ENCODE measurements around the gene DCP1A.

DCP1A gene

DNA sequence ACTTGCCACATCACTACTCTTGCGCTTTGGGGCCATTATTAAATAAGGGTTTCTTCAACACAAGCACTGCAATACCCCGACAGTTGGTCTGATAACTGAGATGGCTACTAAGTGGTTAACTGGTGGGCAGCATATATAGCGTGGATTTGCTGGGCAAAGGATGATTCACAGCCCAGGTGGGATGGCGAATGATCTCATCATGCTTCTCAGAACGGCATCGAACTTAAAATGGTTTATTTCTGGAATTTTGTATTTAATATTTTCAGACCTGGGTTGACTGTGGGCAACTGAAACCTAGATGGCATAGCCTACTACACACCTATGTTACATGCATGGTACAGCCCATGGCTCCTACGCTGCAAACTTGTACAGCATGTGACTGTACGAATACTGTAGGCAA lies 64.8 kb downstream of the DCP1A start:
- H2AFZ ChIP-seq (ENCODE audit: low read depth, low read length), result no peak overlapping the region
- H3K79me2 ChIP-seq (ENCODE audit: low read length), result no peaks in the 10 kb centered on the region
- no peaks in the 10 kb centered on the region for H3K9me3 ChIP-seq (ENCODE audit: insufficient read depth, low read length)
- H3K4me1 ChIP-seq (ENCODE audit: low read length), result no peaks in the 10 kb centered on the region
- H3K36me3 ChIP-seq (replicated peaks; ENCODE audit: low read depth, low read length), result peaks cover 42% of the 10 kb centered on the region
- H3K9ac ChIP-seq (ENCODE audit: low read length), result no peak overlapping the region
- H3K27ac ChIP-seq (ENCODE audit: low read length), result no peak overlapping the region
- H3K4me2 ChIP-seq (ENCODE audit: low read length), result no peak overlapping the region
- H3K4me3 ChIP-seq (ENCODE audit: low read length), result no peak overlapping the region
- H4K20me1 ChIP-seq (ENCODE audit: insufficient read depth, low read length), result no peaks in the 10 kb centered on the region
- no peaks in the 10 kb centered on the region for H3K27me3 ChIP-seq (ENCODE audit: low read depth, low read length)
- TF ChIP-seq EZH2phosphoT487 (IDR thresholded peaks at IDR 0.05; ENCODE audit: low read depth), result no peak
- TF ChIP-seq, protein P1, sequence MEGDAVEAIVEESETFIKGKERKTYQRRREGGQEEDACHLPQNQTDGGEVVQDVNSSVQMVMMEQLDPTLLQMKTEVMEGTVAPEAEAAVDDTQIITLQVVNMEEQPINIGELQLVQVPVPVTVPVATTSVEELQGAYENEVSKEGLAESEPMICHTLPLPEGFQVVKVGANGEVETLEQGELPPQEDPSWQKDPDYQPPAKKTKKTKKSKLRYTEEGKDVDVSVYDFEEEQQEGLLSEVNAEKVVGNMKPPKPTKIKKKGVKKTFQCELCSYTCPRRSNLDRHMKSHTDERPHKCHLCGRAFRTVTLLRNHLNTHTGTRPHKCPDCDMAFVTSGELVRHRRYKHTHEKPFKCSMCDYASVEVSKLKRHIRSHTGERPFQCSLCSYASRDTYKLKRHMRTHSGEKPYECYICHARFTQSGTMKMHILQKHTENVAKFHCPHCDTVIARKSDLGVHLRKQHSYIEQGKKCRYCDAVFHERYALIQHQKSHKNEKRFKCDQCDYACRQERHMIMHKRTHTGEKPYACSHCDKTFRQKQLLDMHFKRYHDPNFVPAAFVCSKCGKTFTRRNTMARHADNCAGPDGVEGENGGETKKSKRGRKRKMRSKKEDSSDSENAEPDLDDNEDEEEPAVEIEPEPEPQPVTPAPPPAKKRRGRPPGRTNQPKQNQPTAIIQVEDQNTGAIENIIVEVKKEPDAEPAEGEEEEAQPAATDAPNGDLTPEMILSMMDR (IDR thresholded peaks at IDR 0.05; ENCODE audit: low read depth, low read length), result no peak

DNA sequence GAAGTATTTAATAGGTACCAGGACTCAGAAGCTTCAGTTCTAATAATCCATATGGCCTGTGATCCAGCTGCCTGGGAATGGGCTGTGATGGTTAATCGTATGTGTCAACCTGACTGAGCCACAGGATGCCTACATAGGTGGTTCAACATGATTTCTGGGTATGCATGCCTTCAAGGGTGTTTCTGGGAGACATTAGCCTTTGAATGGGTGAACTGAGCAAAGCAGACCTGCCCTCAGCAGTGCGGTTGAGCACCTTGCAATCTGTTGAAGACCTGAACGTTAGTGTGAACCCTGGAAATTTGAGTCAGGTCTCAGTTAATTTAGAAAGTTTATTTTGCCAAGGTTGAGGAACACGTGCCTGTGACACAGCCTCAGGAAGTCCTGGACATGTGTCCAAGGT lies 68.7 kb downstream of the DCP1A start:
- H4K20me1 ChIP-seq (ENCODE audit: insufficient read depth, low read length), result no peaks in the 10 kb centered on the region
- TF ChIP-seq EZH2phosphoT487 (IDR thresholded peaks at IDR 0.05; ENCODE audit: low read depth), result no peak
- TF ChIP-seq, protein P1 (IDR thresholded peaks at IDR 0.05; ENCODE audit: low read depth, low read length), result no peak
- peaks cover 8% of the 10 kb centered on the region for H3K36me3 ChIP-seq (replicated peaks; ENCODE audit: low read depth, low read length)
- H3K79me2 ChIP-seq (ENCODE audit: low read length), result no peaks in the 10 kb centered on the region
- H3K9ac ChIP-seq (ENCODE audit: low read length), result no peak overlapping the region
- H3K9me3 ChIP-seq (ENCODE audit: insufficient read depth, low read length), result no peaks in the 10 kb centered on the region
- H3K27me3 ChIP-seq (ENCODE audit: low read depth, low read length), result no peaks in the 10 kb centered on the region
- H2AFZ ChIP-seq (ENCODE audit: low read depth, low read length), result no peak overlapping the region
- no peak overlapping the region for H3K4me3 ChIP-seq (ENCODE audit: low read length)
- H3K4me1 ChIP-seq (ENCODE audit: low read length), result no peaks in the 10 kb centered on the region
- H3K27ac ChIP-seq (ENCODE audit: low read length), result no peak overlapping the region
- no peak overlapping the region for H3K4me2 ChIP-seq (ENCODE audit: low read length)

DNA sequence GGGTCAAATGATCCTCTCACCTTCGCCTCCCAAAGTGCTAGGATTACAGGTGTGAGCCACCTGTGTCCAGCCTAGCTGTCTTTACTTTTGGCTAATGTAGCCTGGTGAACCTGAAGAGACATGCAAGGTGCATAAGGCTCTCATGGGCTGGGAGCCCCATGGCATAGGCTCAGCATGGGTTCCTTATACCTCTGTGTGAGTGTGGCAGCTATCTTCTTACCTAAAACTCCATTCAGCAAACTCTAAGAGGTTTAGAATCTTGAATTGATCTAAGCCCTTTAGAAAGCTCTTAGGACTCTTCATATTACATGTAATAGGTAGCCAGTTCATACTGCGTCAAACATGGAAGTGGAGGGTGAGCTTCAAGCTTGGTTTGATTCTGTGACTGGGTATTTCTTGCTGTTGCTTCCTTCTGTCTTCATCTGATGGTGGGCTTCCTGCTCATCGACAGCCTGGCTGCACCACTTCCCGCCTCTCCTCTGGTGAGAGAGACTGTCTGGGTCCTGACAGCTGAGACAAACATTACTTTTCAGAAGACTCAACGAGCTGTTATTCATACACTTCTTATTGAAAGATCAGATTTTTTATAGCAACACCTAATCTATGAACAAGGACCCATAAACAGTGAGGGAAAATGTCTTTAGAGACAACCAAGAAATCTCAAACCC lies 72.3 kb downstream of the DCP1A start:
- Histone ChIP-seq H3K9me3 (ENCODE audit: insufficient read depth, low read length) (no peaks in the 10 kb centered on the region), H3K27me3 (ENCODE audit: low read depth, low read length) (no peaks in the 10 kb centered on the region), H3K36me3 (replicated peaks; ENCODE audit: low read depth, low read length) (no peaks in the 10 kb centered on the region), H3K4me2 (ENCODE audit: low read length) (no peak overlapping the region), H3K27ac (ENCODE audit: low read length) (no peak overlapping the region), H4K20me1 (ENCODE audit: insufficient read depth, low read length) (no peaks in the 10 kb centered on the region), H3K4me3 (ENCODE audit: low read length) (no peak overlapping the region), H3K9ac (ENCODE audit: low read length) (no peak overlapping the region), H2AFZ (ENCODE audit: low read depth, low read length) (no peak overlapping the region), H3K79me2 (ENCODE audit: low read length) (no peaks in the 10 kb centered on the region), H3K4me1 (ENCODE audit: low read length) (peaks cover 5% of the 10 kb centered on the region)
- TF ChIP-seq, protein P1 (IDR thresholded peaks at IDR 0.05; ENCODE audit: low read depth, low read length), result no peak
- TF ChIP-seq EZH2phosphoT487 (IDR thresholded peaks at IDR 0.05; ENCODE audit: low read depth), result no peak

DNA sequence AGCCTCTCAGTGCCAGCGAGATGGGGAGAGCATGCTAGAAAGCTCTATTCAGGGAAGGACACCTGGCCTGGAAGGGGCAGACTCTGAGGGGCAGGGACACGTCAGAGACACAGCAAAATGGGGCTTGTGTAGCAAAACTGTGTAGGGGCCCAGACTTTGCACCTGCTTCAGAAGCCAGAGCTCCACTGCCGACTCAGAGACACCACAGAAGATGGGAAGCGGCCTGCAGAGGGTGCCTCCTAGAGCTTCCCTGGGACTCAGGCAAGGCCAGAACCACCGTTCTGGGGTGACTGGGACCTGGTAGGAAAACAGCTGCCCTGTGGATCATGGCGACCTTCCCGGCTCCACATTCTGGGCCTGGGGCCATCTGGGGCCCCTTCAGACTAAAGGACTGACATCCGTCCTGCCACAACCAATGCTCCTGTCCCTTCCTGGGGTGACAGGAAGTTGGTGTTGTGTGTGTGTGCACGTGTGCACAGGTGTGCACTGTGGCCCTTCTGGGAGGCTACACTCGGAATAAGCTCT lies 74.1 kb downstream of the DCP1A start:
- TF ChIP-seq, protein P1 (IDR thresholded peaks at IDR 0.05; ENCODE audit: low read depth, low read length), result no peak
- TF ChIP-seq EZH2phosphoT487 (IDR thresholded peaks at IDR 0.05; ENCODE audit: low read depth), result no peak
- Histone ChIP-seq H3K9ac (ENCODE audit: low read length) (no peak overlapping the region), H3K9me3 (ENCODE audit: insufficient read depth, low read length) (no peaks in the 10 kb centered on the region), H3K4me1 (ENCODE audit: low read length) (peaks cover 9% of the 10 kb centered on the region), H4K20me1 (ENCODE audit: insufficient read depth, low read length) (no peaks in the 10 kb centered on the region), H2AFZ (ENCODE audit: low read depth, low read length) (no peak overlapping the region), H3K27ac (ENCODE audit: low read length) (no peak overlapping the region), H3K36me3 (replicated peaks; ENCODE audit: low read depth, low read length) (no peaks in the 10 kb centered on the region), H3K27me3 (ENCODE audit: low read depth, low read length) (no peaks in the 10 kb centered on the region), H3K79me2 (ENCODE audit: low read length) (no peaks in the 10 kb centered on the region), H3K4me3 (ENCODE audit: low read length) (no peak overlapping the region), H3K4me2 (ENCODE audit: low read length) (no peak overlapping the region)
